Measurements from ENCODE around the gene CCDC47. TPM values are rescaled to one million over a fixed set of nuclear protein-coding genes. Genes with fewer than 3 reads are reported as not detected.

CCDC47 gene
- total RNA-seq, 1 experiment from 2014 or later, result 79.4 TPM

DNA sequence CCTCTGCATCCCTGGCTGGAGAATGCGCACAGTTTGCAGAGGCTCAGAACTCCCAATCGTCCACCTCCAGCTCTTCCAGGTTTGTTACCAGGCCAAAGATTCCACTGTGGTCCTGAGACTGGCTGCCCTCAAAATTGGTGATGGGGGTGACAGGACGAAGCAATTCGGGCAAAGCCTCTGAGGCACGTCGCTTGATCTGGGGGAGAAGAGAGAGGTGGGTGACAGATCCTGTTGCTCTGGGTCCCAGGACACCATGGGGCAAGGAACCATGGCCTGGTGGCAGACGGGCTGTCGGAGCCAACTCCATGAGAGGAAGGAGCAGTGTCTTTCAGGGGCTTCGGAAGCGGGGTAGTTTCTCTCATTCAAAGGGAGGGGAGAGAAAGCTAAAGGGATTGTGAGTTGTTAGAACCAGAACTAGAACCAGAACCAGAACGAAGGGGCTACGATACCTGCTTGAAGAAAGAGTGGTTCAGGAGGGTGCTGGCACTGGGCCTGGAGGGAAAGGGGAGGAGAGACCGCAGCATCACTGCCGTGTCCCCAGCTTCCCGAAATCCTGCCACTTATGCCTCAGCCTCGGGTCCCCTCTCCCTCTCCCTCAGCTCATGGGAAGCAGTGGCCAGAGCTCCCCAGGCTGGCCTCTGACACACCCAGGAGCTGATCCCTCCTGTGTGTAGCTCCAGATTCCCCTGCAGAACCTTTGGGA is 69.7 kb downstream of the CCDC47 start:
- no peak for DNase-seq
- no peak overlapping the region for H3T11ph ChIP-seq (ENCODE audit: low read length)
- TF ChIP-seq, protein P1, sequence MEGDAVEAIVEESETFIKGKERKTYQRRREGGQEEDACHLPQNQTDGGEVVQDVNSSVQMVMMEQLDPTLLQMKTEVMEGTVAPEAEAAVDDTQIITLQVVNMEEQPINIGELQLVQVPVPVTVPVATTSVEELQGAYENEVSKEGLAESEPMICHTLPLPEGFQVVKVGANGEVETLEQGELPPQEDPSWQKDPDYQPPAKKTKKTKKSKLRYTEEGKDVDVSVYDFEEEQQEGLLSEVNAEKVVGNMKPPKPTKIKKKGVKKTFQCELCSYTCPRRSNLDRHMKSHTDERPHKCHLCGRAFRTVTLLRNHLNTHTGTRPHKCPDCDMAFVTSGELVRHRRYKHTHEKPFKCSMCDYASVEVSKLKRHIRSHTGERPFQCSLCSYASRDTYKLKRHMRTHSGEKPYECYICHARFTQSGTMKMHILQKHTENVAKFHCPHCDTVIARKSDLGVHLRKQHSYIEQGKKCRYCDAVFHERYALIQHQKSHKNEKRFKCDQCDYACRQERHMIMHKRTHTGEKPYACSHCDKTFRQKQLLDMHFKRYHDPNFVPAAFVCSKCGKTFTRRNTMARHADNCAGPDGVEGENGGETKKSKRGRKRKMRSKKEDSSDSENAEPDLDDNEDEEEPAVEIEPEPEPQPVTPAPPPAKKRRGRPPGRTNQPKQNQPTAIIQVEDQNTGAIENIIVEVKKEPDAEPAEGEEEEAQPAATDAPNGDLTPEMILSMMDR (conservative IDR thresholded peaks at IDR 0.05), result no peak
- no peak overlapping the region for H3K27ac ChIP-seq (ENCODE audit: insufficient read length, low read depth, low read length)
- H3K56ac ChIP-seq (ENCODE audit: insufficient read length, low read depth, low read length), result no peak overlapping the region
- no peaks in the 10 kb centered on the region for H3K27me3 ChIP-seq (ENCODE audit: insufficient read depth, low read length)
- peaks cover 5% of the 10 kb centered on the region for H3K27me3 Mint-ChIP-seq (ENCODE audit: low read depth)
- H3K18ac ChIP-seq (ENCODE audit: insufficient read length, low read depth, low read length), result no peak overlapping the region
- peaks cover 16 to 23% of the 10 kb centered on the region in 2 experiments for H3K4me1 Mint-ChIP-seq
- no peak overlapping the region for H4K5ac ChIP-seq (ENCODE audit: insufficient read length, low read depth, low read length)
- H3K23ac ChIP-seq (ENCODE audit: insufficient read length, low read depth, low read length), result no peak overlapping the region
- no peak overlapping the region for H2BK20ac ChIP-seq (ENCODE audit: low read depth, low read length, poor library complexity, severe bottlenecking)
- peak overlapping the region; percentile 19 to 86 (median 43); a peak in 3 of 7 replicates for H3K27ac Mint-ChIP-seq
- peaks cover 15% of the 10 kb centered on the region for H3K23me2 ChIP-seq (ENCODE audit: insufficient read length, low read depth, low read length, poor library complexity, severe bottlenecking)
- no peak overlapping the region for H3K4ac ChIP-seq (ENCODE audit: low read depth, low read length)
- no peaks in the 10 kb centered on the region for H3K79me2 ChIP-seq (ENCODE audit: insufficient read depth, low read length)
- no peaks in the 10 kb centered on the region for H3K79me1 ChIP-seq (ENCODE audit: insufficient read depth, low read depth, low read length, poor library complexity, severe bottlenecking)
- H3K4me1 ChIP-seq (ENCODE audit: insufficient read depth, low read length), result no peaks in the 10 kb centered on the region
- no peak overlapping the region for H2AK5ac ChIP-seq (ENCODE audit: insufficient read length, low read length)
- H2BK12ac ChIP-seq (ENCODE audit: insufficient read length, low read depth, low read length), result no peak overlapping the region
- WGBS (ENCODE audit: extremely low coverage, insufficient read length, low lambda C conversion rate), result no CpG with 5 or more reads among the region's 16 CpGs
- H3K36me3 Mint-ChIP-seq (ENCODE audit: insufficient read depth in 1 of 3, low read depth in 3 of 3), result peaks cover 6 to 43% (median 24%) of the 10 kb centered on the region in 3 experiments
- no peak overlapping the region for H3K4me3 Mint-ChIP-seq
- no peaks in the 10 kb centered on the region for H3K9me3 Mint-ChIP-seq
- H2AFZ ChIP-seq (ENCODE audit: low read length), result no peak overlapping the region
- no peaks in the 10 kb centered on the region for H3K9me3 ChIP-seq (ENCODE audit: control insufficient read depth, low read depth, low read length)
- H4K20me1 ChIP-seq (ENCODE audit: control insufficient read depth, insufficient read depth, insufficient read length), result no peaks in the 10 kb centered on the region
- H4K8ac ChIP-seq (replicated peaks; ENCODE audit: insufficient read length, low read depth, low read length), result no peak overlapping the region
- no peak overlapping the region for H2BK5ac ChIP-seq (ENCODE audit: insufficient read length, low read length)
- no peak overlapping the region for H3K4me2 ChIP-seq (ENCODE audit: insufficient read depth, insufficient read length, low read length)
- no peak overlapping the region for H2BK15ac ChIP-seq (ENCODE audit: low read depth, low read length)
- no peak overlapping the region for H4K91ac ChIP-seq (ENCODE audit: insufficient read length, low read depth, low read length)
- no peak overlapping the region for H3K9ac ChIP-seq (ENCODE audit: extremely low read depth, insufficient read length, low read length)
- no peak overlapping the region for H2BK120ac ChIP-seq (ENCODE audit: low read depth, low read length, poor library complexity, severe bottlenecking)
- H3K14ac ChIP-seq (ENCODE audit: insufficient read depth, low read length), result no peak overlapping the region; the same call in 1 of the 2 replicates
